Heart left ventricle (tissue), 16 donors: ENCODE data around the gene SOX6. TPM values are rescaled to one million over a fixed set of nuclear protein-coding genes. Genes with fewer than 3 reads are reported as not detected.

Experiments used
- ATAC-seq, 4 donors: fragments of 200-7000 bp; cut with Tn5 transposase; one replicate each; pipeline ENCODE4 v1.9.1; 2020 to 2022; ENCODE audit warnings: moderate library complexity in 4 of 4, mild to moderate bottlenecking in 3 of 4, moderate number of reproducible peaks in 1 of 4
- DNase-seq, 5 donors: peaks; one replicate each; pipeline ENCODE4 v3.0.0-alpha.2; 2020
- H3K27ac ChIP-seq, 12 donors: fragments of 200-600 bp; sonication (generic) in 4 of 12; one replicate each; pipeline versions ENCODE4 v1.5.0 to v1.8.0; 2016 to 2022; ENCODE audit warnings: mild to moderate bottlenecking in 2 of 12
- H3K27me3 ChIP-seq, 9 donors: fragments of 200-600 bp; sonication (generic) in 2 of 9; one replicate each; pipeline versions ENCODE4 v1.5.1 to v1.8.0; 2016 to 2022; ENCODE audit warnings: mild to moderate bottlenecking in 3 of 9
- H3K36me3 ChIP-seq, 9 donors: fragments of 200-600 bp; sonication (generic) in 2 of 9; one replicate each; pipeline versions ENCODE4 v1.5.0 to v1.8.0; 2018 to 2022; ENCODE audit warnings: mild to moderate bottlenecking in 2 of 9
- H3K4me1 ChIP-seq, 12 donors: fragments of 200-600 bp; sonication (generic) in 4 of 12; one replicate each; pipeline versions ENCODE4 v1.5.0 to v1.8.0; 2016 to 2022; ENCODE audit warnings: mild to moderate bottlenecking in 3 of 12
- H3K4me3 ChIP-seq, 12 donors: fragments of 200-600 bp; sonication (generic) in 4 of 12; one replicate each; pipeline versions ENCODE4 v1.5.0 to v1.8.0; 2017 to 2022; ENCODE audit warnings: mild to moderate bottlenecking in 9 of 12, moderate library complexity in 4 of 12
- H3K9me3 ChIP-seq, 12 donors: fragments of 200-600 bp; sonication (generic) in 4 of 12; one replicate each; pipeline versions ENCODE4 v1.5.0 to v1.8.0; 2016 to 2022; ENCODE audit warnings: mild to moderate bottlenecking in 1 of 12
- POLR2A ChIP-seq, 2 donors: fragments of 450-650 bp; IDR thresholded peaks; one replicate each; pipeline ENCODE4 v1.6.1; 2017; ENCODE audit warnings: antibody characterized with exemption in 2 of 2, mild to moderate bottlenecking in 2 of 2, moderate library complexity in 2 of 2
- WGBS, 4 donors: extraction: QIAGEN DNeasy Blood & Tissue Kit in 2 of 4; methylation state at CpG; one replicate each; pipeline versions ENCODE4 v1.1.5 to v1.1.7; 2013 to 2018; 5-methylcytosine and 5-hydroxymethylcytosine counted together
- intact Hi-C, 10 donors: fragments of 100-400 bp; cut with DNase I; formaldehyde crosslinking; loops; one replicate each; pipeline versions ENCODE4 v1.11.1 to v1.14.2; 2022
- polyA plus RNA-seq, 2 donors: library from polyadenylated mRNA; stranded (reverse); fragments of 200-250 nt; gene quantifications; one replicate each; pipeline ENCODE4 v1.2.3, GENCODE V29; 2013
- total RNA-seq, 9 donors: library from RNA; depleted of rRNA in 2 of 9; stranded (reverse); fragments of >200 nt in 2 of 9; fragmentation: NEBNext Ultra II Directional in 3 of 9; extraction: Animal tissue kit (Norgen Biotek cat#: 25700) in 3 of 9; gene quantifications; one replicate each; pipeline versions ENCODE4 v1.1.0 to v1.2.4, GENCODE V29; 2016 to 2023
- TF ChIP-seq, protein P1 (sequence below), 12 donors: fragments of 200-600 bp; sonication (generic) in 4 of 12; IDR thresholded peaks; one replicate each; pipeline versions ENCODE4 v1.5.0 to v1.8.0; 2018 to 2022; ENCODE audit warnings: antibody characterized with exemption in 12 of 12, mild to moderate bottlenecking in 5 of 12
- donor health status: ischemic (EF 13 %, LVEDD 7.1; RV severe dilation, severe dysfunction).
- donor health status: healthy with polysubstance abuse.
- donor health status: DM: no; HTN: yes; CAD: no.
- donor health status: DM: no; HTN: no; CAD: no.
- donor health status: ischemic (EF 25% LVEDD 6.9; RV normal size, moderate dysfunction).
- donor health status: ischemic (EF 25% LVEDD 5.7; RV mildly dilated, moderate dysfunction).
- donor health status: healthy.
- donor health status: DM: yes; HTN: yes; CAD: no.
- donor health status: ischemic (EF 35%, LVEDD 5.7; RV mildly dilated, moderate dysfunction).
- donor health status: nonischemic (EF 11% LVEDD 7.7; RV severe dilation, severe dysfunction).
- donor health status: DM: yes; HTN: yes; CAD: no.
- donor health status: PGD.
- donor health status: ischemic (EF 29% LVEDD 5.4; RV normal size, mild dysfunction).
- donor health status: nonischemic (EF 23%, LVEDD 6.1; RV moderate dilation, normal function).

SOX6 gene
- total and polyA plus RNA-seq, 11 donors = 1.5 to 39.6 (median 15.6) TPM

DNA sequence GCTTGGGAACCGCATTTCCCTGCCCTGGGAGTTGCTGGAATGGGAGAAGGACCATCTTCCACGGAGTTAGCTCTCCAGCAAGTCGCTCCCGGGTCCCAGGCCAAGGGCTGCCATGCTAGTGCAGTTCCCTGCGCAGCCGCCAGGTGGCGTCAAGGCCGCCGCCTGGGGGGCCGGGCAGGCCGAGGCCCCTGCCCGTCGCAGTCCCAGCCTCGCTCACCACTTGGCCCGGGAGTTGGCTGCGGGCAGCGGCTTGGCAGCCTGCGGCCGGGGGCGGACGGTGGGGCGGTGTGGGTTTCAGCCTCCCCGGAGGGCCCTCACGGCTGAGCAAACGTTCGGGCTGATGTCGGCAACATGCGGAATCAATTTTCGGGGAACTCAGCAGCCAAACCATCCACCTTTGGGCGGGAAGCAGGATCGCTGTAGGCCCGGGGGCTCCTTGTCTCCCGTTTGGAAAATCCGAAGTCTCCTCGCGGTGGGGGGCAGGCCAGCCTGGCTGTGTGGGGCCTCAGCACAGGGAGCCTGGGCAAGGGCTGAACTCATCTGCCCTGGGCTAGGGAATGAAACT lies 415.1 kb downstream of the SOX6 start:
- 41 to 67% (median 55%) methylated on average over 6 to 36 of the region's 36 CpGs for WGBS, 4 donors
- peak in 3 of 4 donors; percentile 47 to 84 (median 66) for ATAC-seq
- Histone ChIP-seq H3K4me3 (peak overlapping the region in 1 of 12 donors; percentile 1), H3K9me3 (peaks cover 0 to 4% (median under 1%) of the 10 kb centered on the region in 12 donors), H3K27me3 (no peaks in the 10 kb centered on the region), H3K27ac (no peak overlapping the region), H3K4me1 (peaks cover 0 to 6% (median 0%) of the 10 kb centered on the region in 12 donors), H3K36me3 (no peaks in the 10 kb centered on the region)
- TF ChIP-seq, protein P1, sequence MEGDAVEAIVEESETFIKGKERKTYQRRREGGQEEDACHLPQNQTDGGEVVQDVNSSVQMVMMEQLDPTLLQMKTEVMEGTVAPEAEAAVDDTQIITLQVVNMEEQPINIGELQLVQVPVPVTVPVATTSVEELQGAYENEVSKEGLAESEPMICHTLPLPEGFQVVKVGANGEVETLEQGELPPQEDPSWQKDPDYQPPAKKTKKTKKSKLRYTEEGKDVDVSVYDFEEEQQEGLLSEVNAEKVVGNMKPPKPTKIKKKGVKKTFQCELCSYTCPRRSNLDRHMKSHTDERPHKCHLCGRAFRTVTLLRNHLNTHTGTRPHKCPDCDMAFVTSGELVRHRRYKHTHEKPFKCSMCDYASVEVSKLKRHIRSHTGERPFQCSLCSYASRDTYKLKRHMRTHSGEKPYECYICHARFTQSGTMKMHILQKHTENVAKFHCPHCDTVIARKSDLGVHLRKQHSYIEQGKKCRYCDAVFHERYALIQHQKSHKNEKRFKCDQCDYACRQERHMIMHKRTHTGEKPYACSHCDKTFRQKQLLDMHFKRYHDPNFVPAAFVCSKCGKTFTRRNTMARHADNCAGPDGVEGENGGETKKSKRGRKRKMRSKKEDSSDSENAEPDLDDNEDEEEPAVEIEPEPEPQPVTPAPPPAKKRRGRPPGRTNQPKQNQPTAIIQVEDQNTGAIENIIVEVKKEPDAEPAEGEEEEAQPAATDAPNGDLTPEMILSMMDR (IDR thresholded peaks at IDR 0.05) = peak; percentile 65 to 91 (median 82)
- TF ChIP-seq POLR2A (IDR thresholded peaks at IDR 0.05) = no peak
- DNase-seq = peak in 2 of 5 donors; percentile 30 to 50
- intact Hi-C loops = loop anchor here in 5 of 10 donors (2.0 to 10.0 kb wide), 3 partner anchors 664 to 672 kb away; no protein-coding TSS in a partner anchor

GRCh38 chr11:15940462-15941205 lies 415.7 kb downstream of the SOX6 start:
- Histone ChIP-seq H3K9me3 (no peaks in the 10 kb centered on the region), H3K4me3 (no peak overlapping the region), H3K27ac (no peak overlapping the region), H3K36me3 (no peaks in the 10 kb centered on the region), H3K27me3 (no peaks in the 10 kb centered on the region), H3K4me1 (peaks cover 0 to 6% (median 0%) of the 10 kb centered on the region in 12 donors)
- DNase-seq (no peak), ATAC-seq (no peak)
- TF ChIP-seq, protein P1 (IDR thresholded peaks at IDR 0.05) = no peak
- TF ChIP-seq POLR2A (IDR thresholded peaks at IDR 0.05) = no peak
- intact Hi-C loops = loop anchor here in 5 of 10 donors (2.0 to 10.0 kb wide), 3 partner anchors 664 to 672 kb away; no protein-coding TSS in a partner anchor
- 84 to 89% (median 87%) methylated on average over 8 of the region's 8 CpGs for WGBS, 4 donors

DNA sequence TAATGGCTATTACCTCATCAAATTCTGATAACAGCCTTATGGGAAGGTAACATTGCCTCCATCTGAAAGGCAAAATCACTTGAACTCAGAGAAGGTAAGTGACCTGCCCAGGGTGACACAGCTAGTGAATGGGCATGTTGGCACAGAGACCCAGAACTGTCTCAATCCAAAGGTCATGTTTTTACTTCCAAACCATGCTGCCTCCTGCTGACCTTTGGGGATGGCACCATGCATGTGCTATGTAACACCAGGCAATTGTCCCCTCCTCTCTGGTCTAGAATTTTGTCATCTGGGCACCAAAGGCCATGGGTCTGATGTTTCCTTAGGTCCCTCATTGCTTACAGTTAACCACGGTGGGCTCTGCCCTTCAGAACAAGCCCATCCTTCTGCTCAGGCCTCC lies 417.4 kb downstream of the SOX6 start:
- ATAC-seq (no peak), DNase-seq (no peak)
- Histone ChIP-seq H3K27ac (no peak overlapping the region), H3K9me3 (no peaks in the 10 kb centered on the region), H3K4me1 (peaks cover 0 to 6% (median 0%) of the 10 kb centered on the region in 12 donors), H3K4me3 (no peak overlapping the region), H3K27me3 (no peaks in the 10 kb centered on the region), H3K36me3 (no peaks in the 10 kb centered on the region)
- intact Hi-C loops = no loop called here
- TF ChIP-seq POLR2A (IDR thresholded peaks at IDR 0.05) = no peak
- TF ChIP-seq, protein P1 (IDR thresholded peaks at IDR 0.05) = no peak
- 98 to 100% (median 99%) methylated on average over 1 of the region's 1 CpG for WGBS, 4 donors

- H3K4me3 ChIP-seq = no peak overlapping the region
- no peak for ATAC-seq
These were observed 418.2 kb downstream of the SOX6 start for GRCh38 chr11:15938121-15938611.

More at GRCh38 chr11:15938121-15938611, 418.2 kb downstream of the SOX6 start:
- intact Hi-C loops = no loop called here
- Histone ChIP-seq H3K4me1 (peaks cover 0 to 6% (median 0%) of the 10 kb centered on the region in 12 donors), H3K36me3 (no peaks in the 10 kb centered on the region), H3K27me3 (no peaks in the 10 kb centered on the region), H3K27ac (peak overlapping the region in 1 of 12 donors; percentile 54), H3K9me3 (no peaks in the 10 kb centered on the region)
- TF ChIP-seq, protein P1 (IDR thresholded peaks at IDR 0.05) = no peak
- TF ChIP-seq POLR2A (IDR thresholded peaks at IDR 0.05) = no peak
- no peak for DNase-seq
- 95 to 97% (median 96%) methylated on average over 23 to 24 of the region's 24 CpGs for WGBS, 4 donors
